GM18858 (cell line): ENCODE measurements around the gene RARRES2.
"Not testable (repeated sequence)": the region's sequence is repeated elsewhere in the genome, so short reads cannot be mapped to it uniquely, and the experiment has no call there.

Experiments used
- ATAC-seq: cut with Tn5 transposase; IDR thresholded peaks from one replicate; pipeline ENCODE4 v1.9.1; 2021; ENCODE audit not compliant: unreplicated experiment

RARRES2 gene

GRCh38 chr7:150322114-150322832 is 19.2 kb downstream of the RARRES2 start:
- no peak for ATAC-seq

- no peak for ATAC-seq
Measured at GRCh38 chr7:150321788-150322113, 19.7 kb downstream of the RARRES2 start.

GRCh38 chr7:150317748-150318444 is 23.5 kb downstream of the RARRES2 start:
- ATAC-seq: no peak

GRCh38 chr7:150316987-150317386 is 24.4 kb downstream of the RARRES2 start:
- not testable (repeated sequence) for ATAC-seq

GRCh38 chr7:150314639-150315239 is 26.7 kb downstream of the RARRES2 start:
- ATAC-seq: no peak

- ATAC-seq: no peak
Measured at GRCh38 chr7:150313870-150314269, 27.6 kb downstream of the RARRES2 start.

- no peak for ATAC-seq
Measured at GRCh38 chr7:150313367-150313809, 28.0 kb downstream of the RARRES2 start.

GRCh38 chr7:150312649-150313366 is 28.6 kb downstream of the RARRES2 start:
- ATAC-seq: not testable (repeated sequence)

- ATAC-seq: no peak
Measured at GRCh38 chr7:150311711-150312110, 29.7 kb downstream of the RARRES2 start.

GRCh38 chr7:150311146-150311545 is 30.3 kb downstream of the RARRES2 start:
- ATAC-seq: no peak

- ATAC-seq: no peak
Measured at GRCh38 chr7:150308575-150308974, 32.9 kb downstream of the RARRES2 start.

GRCh38 chr7:150307904-150308303 is 33.5 kb downstream of the RARRES2 start:
- no peak for ATAC-seq

- no peak for ATAC-seq
Measured at GRCh38 chr7:150307129-150307528, 34.3 kb downstream of the RARRES2 start.

GRCh38 chr7:150306377-150306776 is 35.1 kb downstream of the RARRES2 start:
- ATAC-seq: not testable (repeated sequence)

- ATAC-seq: not testable (repeated sequence)
Measured at GRCh38 chr7:150305903-150306284, 35.5 kb downstream of the RARRES2 start.

GRCh38 chr7:150305259-150305902 is 36.0 kb downstream of the RARRES2 start:
- ATAC-seq: not testable (repeated sequence)

GRCh38 chr7:150304499-150305258 is 36.8 kb downstream of the RARRES2 start:
- not testable (repeated sequence) for ATAC-seq

- not testable (repeated sequence) for ATAC-seq
Measured at GRCh38 chr7:150302908-150303310, 38.5 kb downstream of the RARRES2 start.

- not testable (repeated sequence) for ATAC-seq
Measured at GRCh38 chr7:150297978-150298377, 43.5 kb downstream of the RARRES2 start.

GRCh38 chr7:150296802-150297201 is 44.6 kb downstream of the RARRES2 start:
- ATAC-seq: not testable (repeated sequence)
